ENCODE measurements around the gene SLC29A2. TPM values are rescaled to one million over a fixed set of nuclear protein-coding genes. Genes with fewer than 3 reads are reported as not detected.

The SLC29A2 gene
- total RNA-seq, 1 experiment from 2014 or later, result 40.4 TPM

- CTCF ChIA-PET, result interaction anchor here (1.3 kb wide), 1 partner anchor 18 kb away, joined by 3 read pairs; the partner anchor contains the start of gene BRMS1
- Mint-ChIP-seq H3K4me1 (ENCODE audit: low read depth, unreplicated experiment) (no peaks in the 10 kb centered on the region), H3K27ac (ENCODE audit: unreplicated experiment) (no peak overlapping the region), H3K27me3 (ENCODE audit: unreplicated experiment) (no peaks in the 10 kb centered on the region), H3K4me3 (ENCODE audit: low read depth, unreplicated experiment) (no peak overlapping the region), H3K36me3 (ENCODE audit: insufficient read depth, unreplicated experiment) (peaks cover 75% of the 10 kb centered on the region), H3K9me3 (ENCODE audit: low read depth, unreplicated experiment) (no peaks in the 10 kb centered on the region)
- intact Hi-C loops (cut with micrococcal nuclease; ENCODE audit: unreplicated experiment), result no loop called here
- BruUV-seq (replicated peaks), result no TSS peak
- DNase-seq, result no peak
- no peak for TF ChIP-seq CTCF (IDR thresholded peaks at IDR 0.05; ENCODE audit: unreplicated experiment)
Observed at GRCh38 chr11:66363187-66363601, 8.4 kb downstream of the SLC29A2 start.

GRCh38 chr11:66362481-66363147, 8.9 kb downstream of the SLC29A2 start:
- no peaks in the 10 kb centered on the region for H3K4me1 Mint-ChIP-seq (ENCODE audit: low read depth, unreplicated experiment)
- peak overlapping the region; percentile 60 for H3K27ac Mint-ChIP-seq (ENCODE audit: unreplicated experiment)
- H3K9me3 Mint-ChIP-seq (ENCODE audit: low read depth, unreplicated experiment), result no peaks in the 10 kb centered on the region
- H3K27me3 Mint-ChIP-seq (ENCODE audit: unreplicated experiment), result no peaks in the 10 kb centered on the region
- intact Hi-C loops (cut with micrococcal nuclease; ENCODE audit: unreplicated experiment), result no loop called here
- no TSS peak for BruUV-seq (replicated peaks)
- CTCF ChIA-PET, result interaction anchor here (1.3 kb wide), 2 partner anchors 18 to 23 kb away, joined by 3 read pairs; partner anchors contain the start of gene BRMS1
- H3K4me3 Mint-ChIP-seq (ENCODE audit: low read depth, unreplicated experiment), result no peak overlapping the region
- H3K36me3 Mint-ChIP-seq (ENCODE audit: insufficient read depth, unreplicated experiment), result peaks cover 75% of the 10 kb centered on the region
- no peak for DNase-seq
- TF ChIP-seq CTCF (IDR thresholded peaks at IDR 0.05; ENCODE audit: unreplicated experiment), result no peak

DNA sequence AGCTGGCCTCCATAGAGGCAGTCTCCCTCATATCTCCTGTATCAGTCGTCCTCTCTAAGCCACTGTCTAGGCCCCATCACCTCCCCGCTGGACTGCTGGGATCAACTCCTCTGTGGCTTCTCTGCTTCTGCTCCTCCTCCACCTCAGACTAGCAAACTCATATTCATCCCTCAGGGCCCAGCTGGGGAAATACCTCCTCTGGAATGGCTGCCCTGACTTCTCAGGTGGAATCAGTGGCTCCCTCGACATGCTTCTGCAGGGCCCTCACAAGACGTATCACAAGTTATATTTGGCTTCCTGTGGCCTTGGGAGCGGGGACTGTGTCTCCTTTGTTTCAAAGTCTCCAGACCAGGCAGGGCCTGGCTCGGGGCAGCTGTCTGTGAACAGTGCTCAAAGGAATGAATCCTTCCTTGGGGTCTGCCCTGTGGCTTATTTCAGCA, 10.0 kb downstream of the SLC29A2 start:
- Mint-ChIP-seq H3K27me3 (ENCODE audit: unreplicated experiment) (no peaks in the 10 kb centered on the region), H3K27ac (ENCODE audit: unreplicated experiment) (peak overlapping the region; percentile 60), H3K4me1 (ENCODE audit: low read depth, unreplicated experiment) (no peaks in the 10 kb centered on the region), H3K9me3 (ENCODE audit: low read depth, unreplicated experiment) (no peaks in the 10 kb centered on the region), H3K36me3 (ENCODE audit: insufficient read depth, unreplicated experiment) (peaks cover 72% of the 10 kb centered on the region), H3K4me3 (ENCODE audit: low read depth, unreplicated experiment) (no peak overlapping the region)
- no peak for TF ChIP-seq CTCF (IDR thresholded peaks at IDR 0.05; ENCODE audit: unreplicated experiment)
- CTCF ChIA-PET, result interaction anchor here (1.3 kb wide), 1 partner anchor 24 kb away, joined by 3 read pairs; no protein-coding TSS in a partner anchor
- BruUV-seq (replicated peaks), result no TSS peak
- intact Hi-C loops (cut with micrococcal nuclease; ENCODE audit: unreplicated experiment), result no loop called here
- DNase-seq, result no peak

GRCh38 chr11:66360406-66361073, 11.0 kb downstream of the SLC29A2 start:
- no peak for TF ChIP-seq CTCF (IDR thresholded peaks at IDR 0.05; ENCODE audit: unreplicated experiment)
- no peaks in the 10 kb centered on the region for H3K4me1 Mint-ChIP-seq (ENCODE audit: low read depth, unreplicated experiment)
- H3K4me3 Mint-ChIP-seq (ENCODE audit: low read depth, unreplicated experiment), result no peak overlapping the region
- DNase-seq, result no peak
- H3K27me3 Mint-ChIP-seq (ENCODE audit: unreplicated experiment), result no peaks in the 10 kb centered on the region
- BruUV-seq (replicated peaks), result no TSS peak
- H3K27ac Mint-ChIP-seq (ENCODE audit: unreplicated experiment), result peak overlapping the region; percentile 42
- H3K9me3 Mint-ChIP-seq (ENCODE audit: low read depth, unreplicated experiment), result no peaks in the 10 kb centered on the region
- CTCF ChIA-PET, result no interaction called here
- peaks cover 75% of the 10 kb centered on the region for H3K36me3 Mint-ChIP-seq (ENCODE audit: insufficient read depth, unreplicated experiment)
- intact Hi-C loops (cut with micrococcal nuclease; ENCODE audit: unreplicated experiment), result no loop called here
